ENCODE measurements around the gene CST11.
"Not testable (repeated sequence)": the region's sequence is repeated elsewhere in the genome, so short reads cannot be mapped to it uniquely, and the experiment has no call there.

Gene CST11

GRCh38 chr20:23452776-23453175 lies at the start of gene CST11:
CST11 (minus strand) TSS chr20:23452876; CDS start chr20:23452811, 65 bp downstream.
- DNase-seq = no peak

GRCh38 chr20:23501926-23502325 lies 49.2 kb upstream of the CST11 start:
- no peak for DNase-seq

- DNase-seq = no peak
Measured at GRCh38 chr20:23497536-23497935, 44.9 kb upstream of the CST11 start.

- DNase-seq = no peak
Measured at GRCh38 chr20:23493172-23493772, 40.6 kb upstream of the CST11 start.

- DNase-seq = no peak
Measured at GRCh38 chr20:23492292-23492691, 39.6 kb upstream of the CST11 start.

- DNase-seq = no peak
Measured at GRCh38 chr20:23490817-23491216, 38.1 kb upstream of the CST11 start, which contains the start of gene CST8. CST8 (plus strand) TSS chr20:23491117; CDS start chr20:23491668, 551 bp downstream.

- DNase-seq = no peak
Measured at GRCh38 chr20:23488996-23489395, 36.3 kb upstream of the CST11 start.

- DNase-seq = no peak
Measured at GRCh38 chr20:23488470-23488869, 35.8 kb upstream of the CST11 start.

GRCh38 chr20:23484081-23484480 lies 31.4 kb upstream of the CST11 start:
- no peak for DNase-seq

GRCh38 chr20:23482138-23482537 lies 29.5 kb upstream of the CST11 start:
- DNase-seq = no peak

- no peak for DNase-seq
Measured at GRCh38 chr20:23479043-23479442, 26.4 kb upstream of the CST11 start.

GRCh38 chr20:23477223-23477622 lies 24.5 kb upstream of the CST11 start:
- DNase-seq = no peak

GRCh38 chr20:23476015-23476754 lies 23.5 kb upstream of the CST11 start:
- no peak for DNase-seq

GRCh38 chr20:23475395-23475794 lies 22.7 kb upstream of the CST11 start:
- DNase-seq = no peak

- DNase-seq = not testable (repeated sequence)
Measured at GRCh38 chr20:23473293-23473692, 20.6 kb upstream of the CST11 start.

GRCh38 chr20:23472306-23472705 lies 19.6 kb upstream of the CST11 start:
- not testable (repeated sequence) for DNase-seq

- DNase-seq = not testable (repeated sequence)
Measured at GRCh38 chr20:23466961-23467360, 14.3 kb upstream of the CST11 start.

GRCh38 chr20:23461180-23461579 lies 8.5 kb upstream of the CST11 start:
- no peak for DNase-seq

- no peak for DNase-seq
Measured at GRCh38 chr20:23459461-23460150, 6.9 kb upstream of the CST11 start.

GRCh38 chr20:23456873-23457272 lies 4.2 kb upstream of the CST11 start:
- no peak for DNase-seq

GRCh38 chr20:23456409-23456808 lies 3.7 kb upstream of the CST11 start:
- no peak for DNase-seq

GRCh38 chr20:23455639-23456038 lies 3.0 kb upstream of the CST11 start:
- DNase-seq = no peak

- no peak for DNase-seq
Measured at GRCh38 chr20:23454816-23455215, 2.1 kb upstream of the CST11 start.
